GM20431 (cell line): ENCODE data around the gene GCDH.
"Not testable (repeated sequence)": the region's sequence is repeated elsewhere in the genome, so short reads cannot be mapped to it uniquely, and the experiment has no call there.

Experiments
- in situ Hi-C: fragments of 300-500 bp; cut with MseI, MboI; formaldehyde crosslinking; loops from one replicate; pipeline ENCODE4 v1.15.0; 2020; ENCODE audit warnings: low sequenced_read_pairs; ENCODE audit not compliant: unreplicated experiment

GCDH gene

GRCh38 chr19:12893582-12893981 is 2.6 kb downstream of the GCDH start:
- in situ Hi-C loops = no loop called here

GRCh38 chr19:12896460-12896859 is 5.5 kb downstream of the GCDH start:
- in situ Hi-C loops = no loop called here

GRCh38 chr19:12899891-12900518 is 9.0 kb downstream of the GCDH start:
- in situ Hi-C loops = no loop called here

GRCh38 chr19:12907166-12907565 is 16.2 kb downstream of the GCDH start:
- in situ Hi-C loops = no loop called here

- in situ Hi-C loops = no loop called here
These were observed 21.6 kb downstream of the GCDH start for GRCh38 chr19:12912571-12912970.

- in situ Hi-C loops = no loop called here
These were observed 22.1 kb downstream of the GCDH start for GRCh38 chr19:12913011-12913561.

GRCh38 chr19:12913851-12914690 is 23.1 kb downstream of the GCDH start:
- in situ Hi-C loops = no loop called here

GRCh38 chr19:12915860-12916259 is 24.9 kb downstream of the GCDH start:
- in situ Hi-C loops = not testable (repeated sequence)

GRCh38 chr19:12918253-12918652 is 27.3 kb downstream of the GCDH start:
- in situ Hi-C loops = no loop called here

GRCh38 chr19:12921047-12921446 is 30.1 kb downstream of the GCDH start:
- in situ Hi-C loops = no loop called here

GRCh38 chr19:12922959-12923358 is 32.0 kb downstream of the GCDH start:
- in situ Hi-C loops = no loop called here

GRCh38 chr19:12924621-12925310 is 33.8 kb downstream of the GCDH start:
- in situ Hi-C loops = no loop called here

GRCh38 chr19:12930002-12930645 is 39.2 kb downstream of the GCDH start:
- in situ Hi-C loops = no loop called here

GRCh38 chr19:12932392-12933286 is 41.7 kb downstream of the GCDH start:
- in situ Hi-C loops = no loop called here

- in situ Hi-C loops = no loop called here
These were observed 42.5 kb downstream of the GCDH start, which contains the start of gene FARSA for GRCh38 chr19:12933287-12934072. Gene FARSA, minus strand, starts transcription at chr19:12933711. Its CDS starts 15 bp downstream, at chr19:12933696.

GRCh38 chr19:12935071-12935470 is 44.1 kb downstream of the GCDH start:
- in situ Hi-C loops = no loop called here

- in situ Hi-C loops = no loop called here
These were observed 45.6 kb downstream of the GCDH start for GRCh38 chr19:12936582-12936981.
